Transverse colon (tissue), 4 donors: Measurements from ENCODE around the gene PKLR. TPM values are rescaled to one million over a fixed set of nuclear protein-coding genes. Genes with fewer than 3 reads are reported as not detected.
"Not testable (repeated sequence)": the region's sequence is repeated elsewhere in the genome, so short reads cannot be mapped to it uniquely, and the experiment has no call there.

Experiments
- DNase-seq: peaks from one replicate; pipeline ENCODE4 v3.0.0-alpha.2; 2019
- H3K27ac ChIP-seq, 4 donors: fragments of 200-600 bp; sonication (generic); 2 replicates each; pipeline ENCODE4 v1.5.1; 2016 to 2018; ENCODE audit warnings: inconsistent platforms in 4 of 4
- H3K27me3 ChIP-seq: fragments of 200-600 bp; sonication (generic); 2 replicates; pipeline ENCODE4 v1.5.1; 2017; ENCODE audit warnings: inconsistent platforms
- H3K36me3 ChIP-seq, 4 donors: fragments of 200-600 bp; sonication (generic); 2 replicates each; pipeline ENCODE4 v1.5.1; 2017 to 2019; ENCODE audit warnings: inconsistent platforms in 4 of 4
- H3K4me1 ChIP-seq, 4 donors: fragments of 200-600 bp; sonication (generic); 2 replicates each; pipeline ENCODE4 v1.5.1; 2017 to 2020; ENCODE audit warnings: inconsistent platforms in 4 of 4
- H3K4me3 ChIP-seq, 4 donors: fragments of 200-600 bp; sonication (generic); 1 replicate in 1 of 4; 2 replicates in 3 of 4; pipeline versions ENCODE4 v1.5.1 to v1.6.1; 2017 to 2019; ENCODE audit warnings: inconsistent platforms in 4 of 4
- H3K9me3 ChIP-seq, 2 donors: fragments of 200-600 bp; sonication (generic); 2 replicates each; pipeline ENCODE4 v1.5.1; 2017 to 2019; ENCODE audit warnings: inconsistent platforms in 2 of 2
- EP300 ChIP-seq: sonication (generic); formaldehyde crosslinking; IDR thresholded peaks from one replicate; pipeline ENCODE4 v1.6.1; 2017; ENCODE audit warnings: antibody characterized with exemption, low read depth
- POLR2A ChIP-seq: fragments of 450-650 bp; IDR thresholded peaks from one replicate; pipeline ENCODE4 v1.6.1; 2016; ENCODE audit warnings: antibody characterized with exemption, mild to moderate bottlenecking, moderate library complexity
- POLR2AphosphoS5 ChIP-seq, 3 donors: sonication (generic); formaldehyde crosslinking; IDR thresholded peaks; one replicate each; pipeline ENCODE4 v1.6.1; 2016; ENCODE audit warnings: antibody characterized with exemption in 3 of 3
- WGBS, 2 donors: methylation state at CpG; one replicate each; pipeline ENCODE4 v1.1.5; 2018; ENCODE audit warnings: low coverage in 1 of 2; 5-methylcytosine and 5-hydroxymethylcytosine counted together
- in situ Hi-C, 4 donors: fragments of 200-750 bp; cut with MboI; loops; one replicate each; pipeline versions ENCODE4 v1.15.0 to v1.15.1; 2017; ENCODE audit warnings: low sequenced_read_pairs in 3 of 4, low pct_ligation_motif_present in 1 of 4, low pct_unique_long_range_greater_than_20kb in 1 of 4
- intact Hi-C: fragments of 100-400 bp; cut with DNase I; formaldehyde crosslinking; loops from one replicate; pipeline ENCODE4 v1.15.1; 2023; ENCODE audit warnings: low total_unique reads
- total RNA-seq, 4 donors: library from RNA; depleted of rRNA; stranded (reverse); fragments of >200 nt; gene quantifications; one replicate each; pipeline ENCODE4 v1.1.0, GENCODE V29; 2016
- TF ChIP-seq, protein P1 (sequence below), 5 experiments: fragments of 200-600 bp in 3 of 5; fragments of 450-650 bp in 2 of 5; sonication (generic) in 3 of 5; IDR thresholded peaks; 1 replicate in 2 of 5; 2 replicates in 3 of 5; pipeline ENCODE4 v1.5.1; 2016 to 2017; ENCODE audit warnings: antibody characterized with exemption in 5 of 5, inconsistent platforms in 3 of 5, mild to moderate bottlenecking in 2 of 5, moderate library complexity in 1 of 5

The PKLR gene
- total RNA-seq, 4 donors from 2014 or later: 0.40 to 5.6 (median 0.64) TPM; not detected in 1

DNA sequence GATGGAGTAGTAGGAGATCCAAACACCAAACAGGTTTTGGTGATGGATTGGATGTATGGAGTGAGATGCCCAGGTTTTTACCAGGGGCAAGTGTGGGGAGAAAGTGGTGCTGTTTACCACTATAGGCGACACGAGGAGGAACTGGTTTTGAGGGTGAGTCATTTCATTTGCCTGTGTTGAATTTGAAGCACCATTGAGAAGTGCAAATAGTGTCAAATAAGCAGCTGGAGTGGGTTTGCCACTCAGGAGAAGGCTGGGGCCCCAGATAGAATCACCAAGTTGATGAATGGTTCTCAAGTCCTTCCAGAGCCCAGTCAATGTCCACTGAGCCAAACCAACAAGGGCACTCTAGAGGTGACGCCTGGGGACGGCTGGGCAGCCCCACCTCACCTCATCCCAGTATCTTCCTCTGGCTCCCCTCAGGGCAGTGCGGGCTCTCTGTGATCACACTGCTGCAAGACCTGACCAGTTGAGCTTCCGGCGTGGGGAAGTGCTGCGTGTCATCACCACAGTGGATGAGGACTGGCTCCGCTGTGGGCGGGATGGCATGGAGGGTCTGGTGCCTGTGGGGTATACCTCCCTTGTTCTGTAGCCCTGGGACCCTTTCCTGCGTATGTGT is 28.9 kb upstream of the PKLR start:
- intact Hi-C loops: loop anchor here (5.0 kb wide), 1 partner anchor 133 kb away; no protein-coding TSS in a partner anchor
- TF ChIP-seq, protein P1, sequence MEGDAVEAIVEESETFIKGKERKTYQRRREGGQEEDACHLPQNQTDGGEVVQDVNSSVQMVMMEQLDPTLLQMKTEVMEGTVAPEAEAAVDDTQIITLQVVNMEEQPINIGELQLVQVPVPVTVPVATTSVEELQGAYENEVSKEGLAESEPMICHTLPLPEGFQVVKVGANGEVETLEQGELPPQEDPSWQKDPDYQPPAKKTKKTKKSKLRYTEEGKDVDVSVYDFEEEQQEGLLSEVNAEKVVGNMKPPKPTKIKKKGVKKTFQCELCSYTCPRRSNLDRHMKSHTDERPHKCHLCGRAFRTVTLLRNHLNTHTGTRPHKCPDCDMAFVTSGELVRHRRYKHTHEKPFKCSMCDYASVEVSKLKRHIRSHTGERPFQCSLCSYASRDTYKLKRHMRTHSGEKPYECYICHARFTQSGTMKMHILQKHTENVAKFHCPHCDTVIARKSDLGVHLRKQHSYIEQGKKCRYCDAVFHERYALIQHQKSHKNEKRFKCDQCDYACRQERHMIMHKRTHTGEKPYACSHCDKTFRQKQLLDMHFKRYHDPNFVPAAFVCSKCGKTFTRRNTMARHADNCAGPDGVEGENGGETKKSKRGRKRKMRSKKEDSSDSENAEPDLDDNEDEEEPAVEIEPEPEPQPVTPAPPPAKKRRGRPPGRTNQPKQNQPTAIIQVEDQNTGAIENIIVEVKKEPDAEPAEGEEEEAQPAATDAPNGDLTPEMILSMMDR (IDR thresholded peaks at IDR 0.05): no peak
- TF ChIP-seq POLR2A: no peak
- TF ChIP-seq EP300: no peak
- TF ChIP-seq POLR2AphosphoS5 (IDR thresholded peaks at IDR 0.05): no peak
- H3K27ac ChIP-seq: no peak overlapping the region
- peaks cover 5 to 20% (median 12%) of the 10 kb centered on the region in 4 donors for H3K4me1 ChIP-seq
- no peaks in the 10 kb centered on the region for H3K27me3 ChIP-seq
- H3K4me3 ChIP-seq: no peak overlapping the region
- H3K9me3 ChIP-seq: no peaks in the 10 kb centered on the region
- H3K36me3 ChIP-seq: peaks cover 0 to 24% (median 3%) of the 10 kb centered on the region in 4 donors
- in situ Hi-C loops: loop anchor here (10.0 to 25.0 kb wide), 3 partner anchors 55 to 257 kb away; partner anchors contain the start of genes CLK2 (in 2 of the 4), HCN3 (in 2 of the 4) and SCAMP3 (in 1 of the 4)
- 91% methylated on average over 11 of the region's 11 CpGs; no CpG with 5 or more reads in 1 of the 2 donors for WGBS, 2 donors
- DNase-seq: no peak

DNA sequence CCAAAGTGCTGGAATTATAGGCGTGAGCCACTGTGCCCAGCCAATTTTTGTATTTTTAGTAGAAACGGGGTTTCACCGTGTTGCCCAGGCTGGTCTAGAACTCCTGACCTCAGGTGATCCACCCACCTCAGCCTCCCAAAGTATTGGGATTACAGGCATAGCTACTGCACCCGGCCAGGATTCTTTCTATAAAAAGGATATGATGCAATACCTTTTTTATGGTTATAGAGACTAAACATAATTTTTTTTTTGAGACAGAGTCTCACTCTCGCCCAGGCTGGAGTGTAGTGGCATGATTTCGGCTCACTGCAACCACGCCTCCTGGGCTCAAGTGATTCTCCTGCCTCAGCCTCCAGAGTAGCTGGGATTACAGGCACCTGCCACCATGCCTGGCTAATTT is 27.6 kb upstream of the PKLR start:
- not testable (repeated sequence) for DNase-seq
- H3K36me3 ChIP-seq: peaks cover 0 to 16% (median 0%) of the 10 kb centered on the region in 4 donors
- in situ Hi-C loops: loop anchor here (10.0 to 25.0 kb wide), 3 partner anchors 54 to 258 kb away; partner anchors contain the start of genes CLK2 (in 2 of the 4), HCN3 (in 2 of the 4) and SCAMP3 (in 1 of the 4)

DNA sequence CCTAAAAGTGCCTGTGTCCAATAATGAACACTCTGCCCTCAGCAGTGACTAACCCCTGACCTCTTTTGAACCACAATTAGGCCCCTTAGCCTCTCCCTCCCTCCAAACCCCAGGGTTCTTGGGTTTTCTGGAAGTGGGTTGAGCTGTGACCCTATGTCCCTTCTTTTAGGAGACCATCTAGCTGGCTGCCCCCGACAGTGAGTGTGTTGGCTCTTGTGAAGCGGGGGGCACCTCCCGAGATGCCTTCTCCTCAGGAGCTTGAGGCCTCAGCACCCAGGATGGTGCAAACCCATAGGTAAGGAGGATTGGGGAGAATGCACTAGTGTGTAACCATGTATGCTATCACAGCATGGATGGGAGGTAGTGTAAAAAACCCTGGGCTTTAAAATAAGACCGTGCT is 26.7 kb upstream of the PKLR start:
- no peaks in the 10 kb centered on the region for H3K9me3 ChIP-seq
- no peak overlapping the region for H3K27ac ChIP-seq
- no peak for DNase-seq
- H3K4me3 ChIP-seq: no peak overlapping the region
- H3K36me3 ChIP-seq: peaks cover 0 to 10% (median 0%) of the 10 kb centered on the region in 4 donors
- intact Hi-C loops: loop anchor here (5.0 kb wide), 1 partner anchor 131 kb away; no protein-coding TSS in a partner anchor
- no peaks in the 10 kb centered on the region for H3K27me3 ChIP-seq
- 85 to 100% methylated on average over 1 to 4 of the region's 4 CpGs for WGBS, 2 donors
- H3K4me1 ChIP-seq: peaks cover 5 to 21% (median 12%) of the 10 kb centered on the region in 4 donors
- in situ Hi-C loops: loop anchor here (10.0 to 25.0 kb wide), 3 partner anchors 53 to 259 kb away; partner anchors contain the start of genes CLK2 (in 2 of the 4), HCN3 (in 2 of the 4) and SCAMP3 (in 1 of the 4)
- TF ChIP-seq EP300: no peak
- TF ChIP-seq, protein P1 (IDR thresholded peaks at IDR 0.05): no peak
- no peak for TF ChIP-seq POLR2A
- TF ChIP-seq POLR2AphosphoS5 (IDR thresholded peaks at IDR 0.05): no peak

More for the DNA sequence above, 27.6 kb upstream of the PKLR start:
- H3K27me3 ChIP-seq, H3K4me3 ChIP-seq, H3K27ac ChIP-seq, H3K9me3 ChIP-seq: not testable (repeated sequence)
- intact Hi-C loops: loop anchor here (5.0 kb wide), 1 partner anchor 132 kb away; no protein-coding TSS in a partner anchor
- WGBS, 2 donors: 80% methylated on average over 7 of the region's 7 CpGs; no CpG with 5 or more reads in 1 of the 2 donors
- H3K4me1 ChIP-seq: peaks cover 5 to 20% (median 12%) of the 10 kb centered on the region in 4 donors

DNA sequence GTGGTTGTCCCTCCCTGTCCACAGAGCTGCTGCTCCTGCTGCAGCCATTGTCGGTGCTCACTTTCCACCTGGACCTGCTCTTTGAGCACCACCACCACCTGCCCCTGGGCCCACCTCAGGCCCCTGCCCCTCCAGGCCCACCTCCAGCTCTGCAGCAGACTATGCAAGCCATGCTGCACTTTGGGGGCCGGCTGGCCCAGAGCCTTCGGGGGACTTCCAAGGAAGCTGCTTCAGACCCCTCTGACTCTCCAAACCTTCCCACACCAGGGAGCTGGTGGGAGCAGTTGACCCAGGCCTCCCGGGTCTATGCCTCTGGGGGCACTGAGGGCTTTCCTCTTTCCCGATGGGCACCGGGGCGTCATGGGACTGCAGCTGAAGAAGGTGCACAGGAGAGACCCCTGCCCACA is 25.4 kb upstream of the PKLR start:
- TF ChIP-seq POLR2A: no peak
- no peak for TF ChIP-seq POLR2AphosphoS5 (IDR thresholded peaks at IDR 0.05)
- TF ChIP-seq EP300: no peak
- TF ChIP-seq, protein P1 (IDR thresholded peaks at IDR 0.05): no peak
- H3K36me3 ChIP-seq: peaks cover 0 to 9% (median 0%) of the 10 kb centered on the region in 4 donors
- no peaks in the 10 kb centered on the region for H3K27me3 ChIP-seq
- in situ Hi-C loops (loop anchor here (10.0 to 25.0 kb wide), 3 partner anchors 52 to 261 kb away; partner anchors contain the start of genes CLK2 (in 2 of the 4), HCN3 (in 2 of the 4) and SCAMP3 (in 1 of the 4)), intact Hi-C loops (loop anchor here (5.0 kb wide), 1 partner anchor 129 kb away; no protein-coding TSS in a partner anchor)
- H3K27ac ChIP-seq: no peak overlapping the region
- no peak for DNase-seq
- peaks cover 9 to 34% (median 24%) of the 10 kb centered on the region in 4 donors for H3K4me1 ChIP-seq
- WGBS, 2 donors: 87% methylated on average over 7 of the region's 7 CpGs; no CpG with 5 or more reads in 1 of the 2 donors
- no peak overlapping the region for H3K4me3 ChIP-seq
- no peaks in the 10 kb centered on the region for H3K9me3 ChIP-seq
